ENCODE measurements around the gene TWNK. TPM values are rescaled to one million over a fixed set of nuclear protein-coding genes. Genes with fewer than 3 reads are reported as not detected.
A peak's percentile ranks its signal among the peaks of the same experiment; 100 is the strongest.

The TWNK gene
- total and polyA plus RNA-seq, 9 of the 15 experiments (the other 6 are each of a cell fraction or from before 2014, with no cell fraction given) = 11.6 to 34.7 (median 17.4) TPM

DNA sequence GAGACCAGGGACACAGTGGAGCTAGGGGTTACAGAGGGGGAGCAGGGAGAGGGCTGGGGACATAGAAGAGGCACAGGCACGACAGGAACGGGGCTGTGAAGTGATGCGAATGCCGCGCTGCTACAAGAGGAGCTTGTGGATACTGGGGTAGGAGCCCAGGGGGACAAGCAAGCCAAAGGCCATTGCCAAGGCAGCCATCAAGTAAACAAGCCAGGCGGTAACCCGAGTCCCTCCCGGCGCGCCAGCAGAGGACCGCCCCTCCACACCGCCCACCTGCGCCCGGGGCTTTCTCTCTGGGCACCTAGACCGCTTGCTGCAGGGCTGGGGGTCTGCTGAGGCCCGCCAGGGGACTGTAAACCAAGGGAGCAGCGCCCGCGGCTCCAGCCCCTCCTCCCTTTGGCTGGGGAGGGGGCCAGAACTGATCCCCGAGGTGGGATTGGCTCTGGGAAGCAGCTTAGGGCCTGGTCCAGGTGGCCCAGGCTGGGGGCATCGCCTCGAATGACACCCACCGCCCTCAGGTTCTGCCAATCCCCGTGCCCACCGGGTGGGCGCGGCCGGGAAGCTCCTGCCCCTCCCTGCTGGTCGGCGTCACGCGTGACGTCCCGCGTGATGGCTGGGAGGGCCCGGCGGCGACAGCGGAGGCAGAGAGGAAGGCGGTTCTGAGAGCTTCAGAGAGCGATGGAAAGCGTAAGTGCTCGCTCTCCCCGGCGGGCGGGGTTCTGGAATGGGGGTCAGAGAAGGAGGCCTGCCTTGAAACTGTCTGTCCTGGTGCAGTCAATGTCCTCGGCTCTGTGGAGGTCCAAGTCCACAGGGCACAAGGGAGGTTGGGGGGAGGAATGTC, 44.7 kb downstream of the TWNK start (continued):
- TF ChIP-seq RBM39 (optimal IDR thresholded peaks at IDR 0.05; ENCODE audit: low read depth, low read length) = no peak

DNA sequence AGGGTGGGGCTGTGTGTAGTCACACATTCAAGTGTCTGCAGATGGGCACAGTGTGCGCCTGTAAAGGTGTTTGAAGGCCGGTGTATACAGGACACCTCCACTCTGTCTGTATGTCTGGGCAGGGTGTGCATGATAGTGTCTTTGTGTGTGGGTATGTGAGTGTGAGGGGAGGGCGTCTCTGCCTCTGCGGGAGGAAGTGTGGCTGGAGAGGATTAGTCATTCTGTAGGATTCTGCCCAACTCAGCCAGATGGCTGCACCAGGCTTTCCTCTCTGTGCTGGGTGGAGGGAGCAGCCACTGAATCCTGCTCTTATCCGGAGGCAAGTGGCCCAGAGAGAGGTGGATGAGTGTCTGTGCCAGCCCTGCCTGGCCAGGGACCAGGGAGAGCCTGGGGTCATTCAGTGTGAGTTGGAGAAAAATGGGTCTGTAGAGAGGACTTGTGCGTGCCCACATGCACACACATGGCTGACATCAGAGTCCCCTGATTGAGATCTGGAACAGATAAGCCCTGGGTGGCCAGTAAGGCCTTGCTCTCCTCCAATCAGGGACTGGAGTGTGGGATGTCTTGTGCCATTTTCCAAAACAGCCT, 45.4 kb downstream of the TWNK start:
- Histone ChIP-seq H4K20me1 (replicated peaks; ENCODE audit: control insufficient read depth, insufficient read depth, low read length) (no peaks in the 10 kb centered on the region), H3K27ac (ENCODE audit: extremely low read depth, low read depth, low read length) (no peak overlapping the region), H3K36me3 (ENCODE audit: control insufficient read depth, insufficient read depth, low read length) (no peaks in the 10 kb centered on the region), H3K4me3 (no peak overlapping the region), H3K4me1 (replicated peaks in 1 of 2; ENCODE audit: control insufficient read depth in 2 of 2, insufficient read depth in 2 of 2, low read length in 2 of 2) (peaks cover 12 to 45% of the 10 kb centered on the region in 2 experiments), H2AFZ (ENCODE audit: low read depth, low read length) (peak overlapping the region; percentile 34; the same call in 1 of the 2 replicates), H3K9me1 (ENCODE audit: control insufficient read depth, insufficient read depth, low read length) (no peaks in the 10 kb centered on the region), H3K9me3 (replicated peaks; ENCODE audit: control insufficient read depth, insufficient read depth, low read depth, low read length) (no peaks in the 10 kb centered on the region), H3K79me2 (ENCODE audit: control insufficient read depth, insufficient read depth, low read length) (no peaks in the 10 kb centered on the region), H3K4me2 (ENCODE audit: insufficient read depth, low read length) (peak overlapping the region; percentile 57), H3K27me3 (ENCODE audit: control insufficient read depth in 2 of 2, insufficient read depth in 2 of 2, low read length in 2 of 2) (peaks cover under 1 to 4% of the 10 kb centered on the region in 2 experiments; a peak in 4 of 5 replicates), H3K9ac (ENCODE audit: insufficient read depth in 1 of 2, low read depth in 2 of 2, low read length in 2 of 2) (peak overlapping the region in 1 of 2 experiments; percentile 32; a peak in 1 of 4 replicates)
- ChIA-PET POLR2A (interaction anchor here (1.0 kb wide), 1 partner anchor 10 kb away, joined by 4 read pairs; no protein-coding TSS in a partner anchor), CTCF (ENCODE audit: low intra/inter-chr PET ratio) (no interaction called here)
- no TSS peak for BruUV-seq (replicated peaks)
- ATAC-seq = no peak
- WGBS (ENCODE audit: insufficient coverage, low coverage, missing lambda C conversion rate) = 7% methylated on average over 5 of the region's 6 CpGs
- intact Hi-C loops (cut with micrococcal nuclease) (loop anchor here (5.0 to 10.0 kb wide), 2 partner anchors 35 to 412 kb away; no protein-coding TSS in a partner anchor), in situ Hi-C loops (cut with MboI) (no loop called here)
- peak; percentile 6 for FAIRE-seq
- peak in 1 of 4 experiments; percentile 42 for DNase-seq (ENCODE audit: extremely low read depth in 1 of 4, low spot score in 3 of 4)
- peak; percentile 30; the same call in 1 of the 2 replicates for TF ChIP-seq JUND (IDR thresholded peaks at IDR 0.05; ENCODE audit: borderline replicate concordance, low read depth, low read length)
- peak; percentile 50; the same call in 1 of the 3 replicates for TF ChIP-seq JUND (tag; IDR thresholded peaks at IDR 0.05; ENCODE audit: borderline replicate concordance, low read depth, low read length)
- TF ChIP-seq SMARCE1 (IDR thresholded peaks at IDR 0.05) = peak; percentile 28; the same call in 1 of the 2 replicates
- no peak for TF ChIP-seq STAG1 (CRISPR knock-in tag; IDR thresholded peaks at IDR 0.05; ENCODE audit: borderline replicate concordance)
- no peak for TF ChIP-seq YY1 (IDR thresholded peaks at IDR 0.05; ENCODE audit: borderline replicate concordance in 1 of 3, control insufficient read depth in 1 of 3, extremely low read depth in 1 of 3, insufficient read depth in 3 of 3, insufficient read length in 1 of 3, insufficient replicate concordance in 2 of 3, low read depth in 1 of 3, low read length in 2 of 3)
- TF ChIP-seq ZBTB5 (IDR thresholded peaks at IDR 0.05) = no peak
- no peak for TF ChIP-seq ZBTB33 (CRISPR knock-in tag; IDR thresholded peaks at IDR 0.05)
- TF ChIP-seq RBM22 (IDR thresholded peaks at IDR 0.05; ENCODE audit: low read depth, low read length, poor library complexity, severe bottlenecking) = no peak
- no peak for TF ChIP-seq TFAM (CRISPR knock-in tag; conservative IDR thresholded peaks at IDR 0.05)
- no peak for TF ChIP-seq NFRKB (IDR thresholded peaks at IDR 0.05; ENCODE audit: low read depth)
- no peak for TF ChIP-seq ELK3 (CRISPR knock-in tag; IDR thresholded peaks at IDR 0.05)
- TF ChIP-seq PML (IDR thresholded peaks at IDR 0.05; ENCODE audit: low read length) = no peak

Data from K562 (cell line).